Lower leg skin (tissue), 4 donors: ENCODE data around the gene SUN2. TPM values are rescaled to one million over a fixed set of nuclear protein-coding genes. Genes with fewer than 3 reads are reported as not detected.

Source experiments
- DNase-seq, 2 donors: peaks; one replicate each; pipeline ENCODE4 v3.0.0-alpha.2; 2019; ENCODE audit warnings: low spot score in 2 of 2
- H3K4me3 ChIP-seq: fragments of 200-600 bp; sonication (generic); 2 replicates; pipeline ENCODE4 v1.5.1; 2017; ENCODE audit warnings: mild to moderate bottlenecking, low read depth; ENCODE audit not compliant: poor library complexity, severe bottlenecking
- POLR2A ChIP-seq, 2 donors: fragments of 450-650 bp; IDR thresholded peaks; one replicate each; pipeline ENCODE4 v1.6.1; 2016 to 2017; ENCODE audit warnings: antibody characterized with exemption in 2 of 2, mild to moderate bottlenecking in 1 of 2, moderate library complexity in 1 of 2
- WGBS, 2 donors: methylation state at CpG; one replicate each; pipeline ENCODE4 v1.1.5; 2018; 5-methylcytosine and 5-hydroxymethylcytosine counted together
- intact Hi-C: fragments of 100-400 bp; cut with DNase I; formaldehyde crosslinking; loops from one replicate; pipeline ENCODE4 v1.15.0; 2023; ENCODE audit warnings: low total_unique reads
- total RNA-seq, 4 donors: library from RNA; depleted of rRNA; stranded (reverse); fragments of >200 nt; gene quantifications; one replicate each; pipeline ENCODE4 v1.1.0, GENCODE V29; 2016
- TF ChIP-seq, protein P1 (sequence below), 3 donors: fragments of 450-650 bp; IDR thresholded peaks; one replicate each; pipeline ENCODE4 v1.5.1; 2016; ENCODE audit warnings: antibody characterized with exemption in 3 of 3, mild to moderate bottlenecking in 3 of 3, moderate library complexity in 2 of 3

SUN2 gene
- total RNA-seq, 4 donors from 2014 or later: 231 to 344 (median 282) TPM

DNA sequence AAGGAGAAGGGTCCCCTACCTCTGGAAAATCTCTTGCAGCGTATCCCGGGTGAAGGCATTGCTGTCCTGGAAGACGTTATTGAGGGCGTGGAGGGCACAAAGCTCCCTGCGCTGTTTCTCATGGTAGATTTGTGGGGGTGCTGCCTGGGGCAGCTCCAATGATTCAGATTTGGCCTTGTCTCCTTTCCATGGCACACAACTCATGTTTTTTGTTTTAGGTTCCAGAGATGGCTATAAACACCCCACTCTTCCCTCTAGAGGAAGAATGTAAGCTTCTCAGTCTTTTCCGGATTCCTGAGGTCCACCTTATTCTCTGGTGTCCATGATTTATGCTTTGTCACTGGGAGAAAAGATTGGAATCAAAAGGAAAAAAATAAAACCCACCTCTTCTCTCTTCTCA is 56.0 kb downstream of the SUN2 start:
- intact Hi-C loops: no loop called here
- H3K4me3 ChIP-seq: peak overlapping the region; percentile 70
- TF ChIP-seq, protein P1, sequence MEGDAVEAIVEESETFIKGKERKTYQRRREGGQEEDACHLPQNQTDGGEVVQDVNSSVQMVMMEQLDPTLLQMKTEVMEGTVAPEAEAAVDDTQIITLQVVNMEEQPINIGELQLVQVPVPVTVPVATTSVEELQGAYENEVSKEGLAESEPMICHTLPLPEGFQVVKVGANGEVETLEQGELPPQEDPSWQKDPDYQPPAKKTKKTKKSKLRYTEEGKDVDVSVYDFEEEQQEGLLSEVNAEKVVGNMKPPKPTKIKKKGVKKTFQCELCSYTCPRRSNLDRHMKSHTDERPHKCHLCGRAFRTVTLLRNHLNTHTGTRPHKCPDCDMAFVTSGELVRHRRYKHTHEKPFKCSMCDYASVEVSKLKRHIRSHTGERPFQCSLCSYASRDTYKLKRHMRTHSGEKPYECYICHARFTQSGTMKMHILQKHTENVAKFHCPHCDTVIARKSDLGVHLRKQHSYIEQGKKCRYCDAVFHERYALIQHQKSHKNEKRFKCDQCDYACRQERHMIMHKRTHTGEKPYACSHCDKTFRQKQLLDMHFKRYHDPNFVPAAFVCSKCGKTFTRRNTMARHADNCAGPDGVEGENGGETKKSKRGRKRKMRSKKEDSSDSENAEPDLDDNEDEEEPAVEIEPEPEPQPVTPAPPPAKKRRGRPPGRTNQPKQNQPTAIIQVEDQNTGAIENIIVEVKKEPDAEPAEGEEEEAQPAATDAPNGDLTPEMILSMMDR (IDR thresholded peaks at IDR 0.05): no peak
- TF ChIP-seq POLR2A (IDR thresholded peaks at IDR 0.05): no peak
- no peak for DNase-seq
- 2 to 5% methylated on average over 6 of the region's 6 CpGs for WGBS, 2 donors

DNA sequence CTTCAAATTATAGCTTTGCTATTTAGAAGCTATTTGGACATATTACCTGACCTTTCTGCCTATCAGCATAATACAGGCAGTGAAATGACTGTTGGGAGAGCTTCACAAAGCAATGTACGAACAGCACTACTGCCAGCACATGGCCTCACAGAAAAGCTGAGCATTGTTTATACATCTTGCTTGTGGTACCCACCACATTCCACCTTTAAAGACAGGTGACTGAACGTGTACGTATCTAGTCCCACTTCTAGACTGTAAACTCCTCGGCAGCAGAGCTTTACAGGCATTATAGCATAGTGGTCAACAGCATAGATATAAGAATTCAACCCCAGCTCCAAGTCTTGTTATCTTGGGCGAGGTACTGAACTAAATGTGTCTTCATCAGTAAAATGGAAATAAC is 56.7 kb downstream of the SUN2 start:
- H3K4me3 ChIP-seq: no peak overlapping the region
- 47 to 51% methylated on average over 5 of the region's 5 CpGs for WGBS, 2 donors
- TF ChIP-seq, protein P1 (IDR thresholded peaks at IDR 0.05): no peak
- TF ChIP-seq POLR2A (IDR thresholded peaks at IDR 0.05): no peak
- intact Hi-C loops: no loop called here
- no peak for DNase-seq

DNA sequence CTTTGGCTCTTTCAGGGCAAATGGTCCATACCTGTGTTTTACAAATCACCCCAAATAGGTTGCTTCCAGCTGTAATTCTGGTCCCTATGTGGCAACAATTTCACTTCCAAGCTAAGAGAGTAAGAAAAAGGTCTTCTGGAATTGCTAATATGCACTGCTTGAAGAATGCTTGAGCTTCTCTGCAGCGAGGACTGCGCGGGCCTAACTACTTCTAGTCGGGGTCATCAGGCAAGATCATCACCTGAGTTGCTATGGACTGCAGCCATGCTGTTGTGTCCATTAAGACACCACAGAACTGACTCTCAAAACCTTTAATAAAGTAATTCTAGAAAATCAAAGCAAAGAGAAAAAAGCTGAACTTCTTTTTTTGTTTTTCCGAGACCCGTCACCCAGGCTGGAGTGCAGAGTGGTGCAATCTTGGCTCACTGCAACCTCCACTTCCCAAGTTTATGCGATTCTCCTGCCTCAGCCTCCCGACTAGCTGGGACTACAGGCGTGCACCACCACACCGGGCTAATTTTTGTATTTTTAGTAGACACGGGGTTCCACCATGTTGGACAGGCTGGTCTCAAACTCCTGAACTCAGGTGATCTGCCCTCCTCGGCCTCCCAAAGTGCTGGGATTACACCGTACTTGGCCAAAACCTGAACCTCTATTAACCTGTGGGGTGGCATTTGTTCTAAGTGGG is 57.2 kb downstream of the SUN2 start:
- 92 to 93% methylated on average over 13 of the region's 13 CpGs for WGBS, 2 donors
- intact Hi-C loops: no loop called here
- H3K4me3 ChIP-seq: no peak overlapping the region
- DNase-seq: no peak
- no peak for TF ChIP-seq POLR2A (IDR thresholded peaks at IDR 0.05)
- TF ChIP-seq, protein P1 (IDR thresholded peaks at IDR 0.05): no peak

DNA sequence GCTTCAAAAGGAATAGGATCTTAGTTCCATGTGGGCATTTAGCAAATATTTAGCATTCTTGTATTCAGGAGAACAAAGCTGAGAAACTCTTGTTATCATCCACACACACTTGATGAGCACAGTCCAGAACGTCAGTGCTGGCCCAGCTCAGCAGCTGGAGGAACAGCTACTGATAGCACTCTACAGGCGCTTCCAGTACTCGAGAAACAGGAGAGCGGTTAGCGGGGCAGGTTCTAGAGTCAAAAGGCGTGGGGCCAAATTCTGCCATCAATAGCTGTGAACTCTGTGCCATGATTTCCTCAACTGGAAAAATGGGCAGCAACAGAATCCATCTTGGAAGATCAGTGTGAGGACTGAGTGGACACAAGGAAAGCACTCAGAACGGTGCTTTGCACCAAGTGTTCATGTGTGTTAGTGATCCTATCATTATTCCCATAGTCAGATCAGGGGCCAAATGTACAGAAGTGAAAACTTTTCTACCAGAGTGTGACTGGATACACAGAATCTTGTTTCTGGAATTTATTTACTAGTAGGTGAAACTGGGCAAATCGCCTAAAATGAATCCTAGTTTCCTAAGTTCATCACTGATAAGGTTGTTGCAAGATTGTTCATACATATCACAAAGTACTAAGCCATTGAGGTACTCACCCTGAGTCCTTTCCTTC is 58.2 kb downstream of the SUN2 start:
- intact Hi-C loops: no loop called here
- 54 to 59% methylated on average over 8 of the region's 8 CpGs for WGBS, 2 donors
- no peak for DNase-seq
- TF ChIP-seq POLR2A (IDR thresholded peaks at IDR 0.05): no peak
- TF ChIP-seq, protein P1 (IDR thresholded peaks at IDR 0.05): no peak
- no peak overlapping the region for H3K4me3 ChIP-seq

DNA sequence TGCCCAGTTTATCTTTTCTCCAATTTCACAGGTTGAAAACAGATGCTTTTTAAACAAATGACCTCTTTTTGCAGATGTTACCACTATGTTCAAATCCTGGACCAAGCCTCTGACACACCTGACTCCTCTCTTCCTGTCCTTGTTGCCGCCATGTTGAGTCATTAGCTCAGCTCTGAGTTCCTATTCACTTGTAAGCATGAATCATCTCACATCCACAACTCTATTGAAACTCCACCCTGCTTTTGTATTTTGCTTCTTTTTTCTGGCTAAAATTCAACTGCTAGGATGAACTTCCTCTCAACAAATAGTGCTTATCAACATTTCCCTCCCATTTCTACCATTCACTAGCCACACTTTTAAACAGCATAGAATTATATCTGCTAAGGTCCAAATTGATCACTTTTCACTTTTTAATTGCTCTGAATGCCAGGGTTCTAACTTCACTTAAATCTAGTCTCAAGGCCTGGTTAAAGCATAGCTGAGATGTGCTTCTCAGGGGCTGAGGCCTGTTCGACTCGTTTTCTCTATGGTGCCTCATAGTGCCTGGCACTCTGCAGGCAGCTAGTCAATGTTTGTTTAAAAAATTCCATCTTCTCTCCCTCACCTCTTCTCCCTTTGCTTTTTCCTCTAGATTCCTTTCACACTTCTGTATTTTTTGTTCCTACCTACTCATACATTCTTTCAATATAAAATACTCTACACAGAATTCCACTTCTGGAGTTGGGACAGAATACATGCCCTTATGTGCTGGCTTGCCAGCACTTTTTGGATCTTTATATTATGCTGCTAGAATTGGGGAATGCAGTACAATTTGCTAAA is 59.0 kb downstream of the SUN2 start:
- no peak for TF ChIP-seq POLR2A (IDR thresholded peaks at IDR 0.05)
- TF ChIP-seq, protein P1 (IDR thresholded peaks at IDR 0.05): no peak
- no peak for DNase-seq
- WGBS, 2 donors: 18 to 23% methylated on average over 3 of the region's 3 CpGs
- intact Hi-C loops: no loop called here
- no peak overlapping the region for H3K4me3 ChIP-seq
